Endodermal cell (in vitro differentiated cells): ENCODE data around the gene MYL4. TPM values are rescaled to one million over a fixed set of nuclear protein-coding genes. Genes with fewer than 3 reads are reported as not detected.

Experiments
- DNase-seq: peaks from one replicate; pipeline ENCODE4 v3.0.0-alpha.2; 2017
- H3K27ac ChIP-seq: 2 replicates; pipeline ENCODE4 v1.5.1; 2013; ENCODE audit warnings: mild to moderate bottlenecking, low read depth, low read length, moderate library complexity
- H3K27me3 ChIP-seq: 2 replicates; pipeline ENCODE4 v1.6.1; 2013; ENCODE audit warnings: mild to moderate bottlenecking, low read length, moderate library complexity; ENCODE audit not compliant: insufficient read depth, control insufficient read depth, poor library complexity, severe bottlenecking
- H3K36me3 ChIP-seq: 2 replicates; pipeline ENCODE4 v1.7.0; 2013; ENCODE audit warnings: mild to moderate bottlenecking, low read length, moderate library complexity; ENCODE audit not compliant: control insufficient read depth, insufficient read depth
- H3K4me1 ChIP-seq: one replicate; pipeline ENCODE4 v1.7.0; 2013; ENCODE audit warnings: low read length; ENCODE audit not compliant: control insufficient read depth, insufficient read depth
- H3K4me3 ChIP-seq: 2 replicates; pipeline ENCODE4 v1.5.1; 2013; ENCODE audit warnings: mild to moderate bottlenecking, low read length, moderate library complexity
- H3K9ac ChIP-seq: 2 replicates; pipeline ENCODE4 v1.6.1; 2013; ENCODE audit warnings: mild to moderate bottlenecking, low read length, moderate library complexity; ENCODE audit not compliant: poor library complexity, severe bottlenecking; ENCODE audit errors: extremely low read depth
- H3K9me3 ChIP-seq: 2 replicates; pipeline ENCODE4 v1.6.1; 2013; ENCODE audit warnings: mild to moderate bottlenecking, low read length, moderate library complexity; ENCODE audit not compliant: control insufficient read depth
- H3K27ac Mint-ChIP-seq: 2 replicates; pipeline ENCODE4 v1.8.0; 2020; ENCODE audit warnings: mixed read lengths
- H3K27me3 Mint-ChIP-seq: 2 replicates; pipeline ENCODE4 v1.8.0; 2021; ENCODE audit warnings: mild to moderate bottlenecking, mixed read lengths; ENCODE audit not compliant: insufficient read depth
- H3K36me3 Mint-ChIP-seq: 2 replicates; pipeline ENCODE4 v1.8.0; 2020; ENCODE audit warnings: low read depth, mixed read lengths
- H3K4me1 Mint-ChIP-seq: 2 replicates; pipeline ENCODE4 v1.8.0; 2020; ENCODE audit warnings: mixed read lengths
- H3K4me3 Mint-ChIP-seq: 2 replicates; pipeline ENCODE4 v1.8.0; 2020; ENCODE audit warnings: mild to moderate bottlenecking, moderate library complexity, mixed read lengths
- H3K9me3 Mint-ChIP-seq: 2 replicates; pipeline ENCODE4 v1.8.0; 2020; ENCODE audit warnings: mild to moderate bottlenecking, mixed read lengths
- WGBS, 2 experiments: methylation state at CpG; one replicate each; pipeline versions ENCODE4 v1.1.5 to v1.1.7; 2013; ENCODE audit warnings: missing lambda C conversion rate in 2 of 2, mixed read lengths in 1 of 2; ENCODE audit not compliant: insufficient coverage in 1 of 2, insufficient read length in 1 of 2; 5-methylcytosine and 5-hydroxymethylcytosine counted together
- total RNA-seq, 2 donors: library from RNA; stranded (reverse); fragmentation: NEBNext Ultra II Directional in 1 of 2; extraction: Animal tissue kit (Norgen Biotek cat#: 25700) in 1 of 2; gene quantifications; 2 replicates in 1 of 2; 3 replicates in 1 of 2; pipeline ENCODE4 v1.2.1, GENCODE V29; 2021
- TF ChIP-seq, protein P1 (sequence below): fragments of 200-600 bp; sonication (generic); conservative IDR thresholded peaks from 2 replicates; pipeline ENCODE4 v1.5.0; 2021; ENCODE audit warnings: antibody characterized with exemption, mild to moderate bottlenecking

MYL4 gene
- total RNA-seq, 2 donors from 2014 or later = 15.5 to 20.0 TPM

- 92 to 100% methylated on average over 2 of the region's 2 CpGs for WGBS, 2 experiments
- Histone ChIP-seq H3K4me1 (no peaks in the 10 kb centered on the region), H3K9me3 (peaks cover 17% of the 10 kb centered on the region), H3K9ac (no peak overlapping the region), H3K27me3 (no peaks in the 10 kb centered on the region), H3K36me3 (peaks cover 9% of the 10 kb centered on the region), H3K27ac (no peak overlapping the region), H3K4me3 (no peak overlapping the region)
- TF ChIP-seq, protein P1, sequence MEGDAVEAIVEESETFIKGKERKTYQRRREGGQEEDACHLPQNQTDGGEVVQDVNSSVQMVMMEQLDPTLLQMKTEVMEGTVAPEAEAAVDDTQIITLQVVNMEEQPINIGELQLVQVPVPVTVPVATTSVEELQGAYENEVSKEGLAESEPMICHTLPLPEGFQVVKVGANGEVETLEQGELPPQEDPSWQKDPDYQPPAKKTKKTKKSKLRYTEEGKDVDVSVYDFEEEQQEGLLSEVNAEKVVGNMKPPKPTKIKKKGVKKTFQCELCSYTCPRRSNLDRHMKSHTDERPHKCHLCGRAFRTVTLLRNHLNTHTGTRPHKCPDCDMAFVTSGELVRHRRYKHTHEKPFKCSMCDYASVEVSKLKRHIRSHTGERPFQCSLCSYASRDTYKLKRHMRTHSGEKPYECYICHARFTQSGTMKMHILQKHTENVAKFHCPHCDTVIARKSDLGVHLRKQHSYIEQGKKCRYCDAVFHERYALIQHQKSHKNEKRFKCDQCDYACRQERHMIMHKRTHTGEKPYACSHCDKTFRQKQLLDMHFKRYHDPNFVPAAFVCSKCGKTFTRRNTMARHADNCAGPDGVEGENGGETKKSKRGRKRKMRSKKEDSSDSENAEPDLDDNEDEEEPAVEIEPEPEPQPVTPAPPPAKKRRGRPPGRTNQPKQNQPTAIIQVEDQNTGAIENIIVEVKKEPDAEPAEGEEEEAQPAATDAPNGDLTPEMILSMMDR = no peak
- Mint-ChIP-seq H3K36me3 (peaks cover 10% of the 10 kb centered on the region), H3K27ac (no peak overlapping the region), H3K27me3 (peaks cover 28% of the 10 kb centered on the region), H3K9me3 (peaks cover 19% of the 10 kb centered on the region), H3K4me3 (no peak overlapping the region), H3K4me1 (peaks cover 12% of the 10 kb centered on the region)
- no peak for DNase-seq
Observed at GRCh38 chr17:47227862-47228261, 18.7 kb downstream of the MYL4 start.

- Mint-ChIP-seq H3K9me3 (peaks cover 4% of the 10 kb centered on the region), H3K27me3 (peaks cover 23% of the 10 kb centered on the region), H3K4me1 (peaks cover 9% of the 10 kb centered on the region), H3K27ac (peak overlapping the region; percentile 10), H3K36me3 (no peaks in the 10 kb centered on the region), H3K4me3 (no peak overlapping the region)
- Histone ChIP-seq H3K9me3 (peaks cover 3% of the 10 kb centered on the region), H3K9ac (no peak overlapping the region), H3K4me1 (no peaks in the 10 kb centered on the region), H3K4me3 (no peak overlapping the region), H3K36me3 (no peaks in the 10 kb centered on the region), H3K27ac (no peak overlapping the region), H3K27me3 (no peaks in the 10 kb centered on the region)
- TF ChIP-seq, protein P1 = peak; percentile 95
- DNase-seq = peak; percentile 97
- WGBS, 2 experiments = 5 to 25% methylated on average over 13 to 22 of the region's 22 CpGs
Observed at GRCh38 chr17:47229535-47230443, 20.6 kb downstream of the MYL4 start.

DNA sequence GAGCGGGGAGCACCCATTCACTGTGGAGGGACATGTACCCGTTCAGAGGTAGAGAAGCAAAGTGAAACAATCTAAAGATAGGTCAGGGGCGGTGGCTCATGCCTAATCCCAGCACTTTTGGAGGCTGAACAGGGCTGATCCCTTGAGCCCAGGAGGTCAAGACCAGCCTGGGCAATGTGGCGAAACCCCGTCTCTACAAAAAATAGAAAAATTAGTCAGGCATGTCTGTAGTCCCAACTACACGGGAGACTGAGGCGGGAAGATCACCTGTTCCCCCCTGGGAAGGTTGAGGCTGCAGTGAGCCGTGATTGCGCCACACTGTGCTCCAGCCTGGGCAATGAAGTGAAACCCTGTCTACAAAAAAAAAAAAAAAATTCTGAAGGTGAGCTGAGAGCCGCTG, 21.7 kb downstream of the MYL4 start:
- TF ChIP-seq, protein P1 = no peak
- H3K27ac Mint-ChIP-seq = no peak overlapping the region
- Histone ChIP-seq H3K27ac (no peak overlapping the region), H3K36me3 (no peaks in the 10 kb centered on the region), H3K27me3 (no peaks in the 10 kb centered on the region), H3K4me3 (no peak overlapping the region), H3K9me3 (no peaks in the 10 kb centered on the region), H3K9ac (no peak overlapping the region), H3K4me1 (no peaks in the 10 kb centered on the region)
- WGBS, 2 experiments = 82 to 92% methylated on average over 7 to 10 of the region's 10 CpGs
- H3K36me3 Mint-ChIP-seq = no peaks in the 10 kb centered on the region
- peaks cover 9% of the 10 kb centered on the region for H3K4me1 Mint-ChIP-seq
- H3K9me3 Mint-ChIP-seq = no peaks in the 10 kb centered on the region
- DNase-seq = no peak
- peaks cover 23% of the 10 kb centered on the region for H3K27me3 Mint-ChIP-seq
- H3K4me3 Mint-ChIP-seq = no peak overlapping the region
